ENCODE measurements around the gene ARR3.

- no peak for TF ChIP-seq CTCF (IDR thresholded peaks at IDR 0.05)
- TF ChIP-seq POLR2AphosphoS5 (IDR thresholded peaks at IDR 0.05), result no peak
- TF ChIP-seq POLR2A (IDR thresholded peaks at IDR 0.05), result no peak
- no peak for TF ChIP-seq EP300 (IDR thresholded peaks at IDR 0.05)
Measured at GRCh38 chrX:70331161-70331560, 63.0 kb downstream of the ARR3 start.
